A549 (cell line): ENCODE data around the gene ACTMAP. TPM values are rescaled to one million over a fixed set of nuclear protein-coding genes. Genes with fewer than 3 reads are reported as not detected.

Experiments used
- ATAC-seq, 2 experiments: fragments of 200-7000 bp in 1 of 2; fragments of >200 bp in 1 of 2; cut with Nextera tagmentation in 1 of 2; cut with Tn5 transposase in 1 of 2; 3 replicates each; pipeline versions ENCODE4 v1.8.0 to v1.9.1; 2018 to 2020; ENCODE audit warnings: mild to moderate bottlenecking in 1 of 2, moderate library complexity in 1 of 2
- CTCF ChIA-PET: fragments of 300-600 bp; sonication (Branson Sonifier 250); formaldehyde crosslinking; extraction: SDS; loops from one replicate; lab custom pipeline; 2021; ENCODE audit warnings: antibody characterized with exemption, inconsistent platforms; lab: Yijun Ruan, JAX
- POLR2A ChIA-PET: fragments of 350-600 bp; formaldehyde crosslinking; extraction: SDS; loops from one replicate; lab custom pipeline; 2021; ENCODE audit warnings: antibody characterized with exemption, inconsistent platforms; lab: Yijun Ruan, JAX
- DNase-seq, 2 experiments: peaks; one replicate each; pipeline versions ENCODE4 v3.0.0 to v3.0.0-alpha.2; 2011 to 2016; ENCODE audit warnings: low read depth in 1 of 2, low spot score in 1 of 2
- FAIRE-seq: peaks from 2 replicates; lab custom pipeline; 2011; peaks lifted over from hg19 to GRCh38; lab: Jason Lieb, UNC
- H3K27ac ChIP-seq, 2 experiments: fragments of >200 bp; sonication (Bioruptor Twin); formaldehyde crosslinking; 3 replicates each; pipeline ENCODE4 v1.5.1; 2016 to 2017
- H3K4me1 ChIP-seq: fragments of >200 bp; sonication (Bioruptor Twin); formaldehyde crosslinking; 3 replicates; pipeline ENCODE4 v1.6.1; 2016
- H3K4me2 ChIP-seq: fragments of >200 bp; sonication (Bioruptor Twin); formaldehyde crosslinking; 3 replicates; pipeline ENCODE4 v1.6.1; 2016
- H3K4me3 ChIP-seq: fragments of >200 bp; sonication (Bioruptor Twin); formaldehyde crosslinking; 3 replicates; pipeline ENCODE4 v1.5.1; 2016
- H3K9me3 ChIP-seq: fragments of >200 bp; sonication (Bioruptor Twin); formaldehyde crosslinking; 3 replicates; pipeline ENCODE4 v1.6.1; 2016
- ATOH8 ChIP-seq: fragments of 250-450 bp; sonication (Bioruptor Pico); IDR thresholded peaks from 2 replicates; pipeline ENCODE4 v1.5.0; 2020; ENCODE audit warnings: low read depth, mild to moderate bottlenecking, moderate library complexity
- BCL3 ChIP-seq: fragments of >200 bp; sonication (Bioruptor Twin); formaldehyde crosslinking; IDR thresholded peaks from 3 replicates; pipeline ENCODE4 v1.6.1; 2016
- BHLHE40 ChIP-seq: IDR thresholded peaks from 2 replicates; pipeline ENCODE4 v1.6.1; 2012; ENCODE audit warnings: low read depth, low read length, inconsistent platforms
- CBX8 ChIP-seq: fragments of 200-600 bp; sonication (generic); IDR thresholded peaks from 2 replicates; pipeline ENCODE4 v1.6.1; 2016
- CEBPB ChIP-seq, 2 experiments: fragments of >200 bp in 1 of 2; sonication (Bioruptor Twin) in 1 of 2; formaldehyde crosslinking in 1 of 2; IDR thresholded peaks; 2 replicates each; pipeline ENCODE4 v1.6.1; 2012 to 2016
- ELK1 ChIP-seq: fragments of 150-350 bp; IDR thresholded peaks from 2 replicates; pipeline ENCODE4 v1.6.1; 2014; ENCODE audit warnings: low read depth, mild to moderate bottlenecking, low read length
- FOSB ChIP-seq: fragments of 250-450 bp; sonication (Bioruptor Pico); IDR thresholded peaks from 2 replicates; pipeline ENCODE4 v1.5.0; 2020; ENCODE audit warnings: mild to moderate bottlenecking, moderate library complexity
- FOSL2 ChIP-seq, 2 experiments: fragments of 450-650 bp in 1 of 2; fragments of >200 bp in 1 of 2; sonication (Bioruptor Twin) in 1 of 2; formaldehyde crosslinking; IDR thresholded peaks; 2 replicates each; pipeline versions ENCODE4 v1.5.0 to v1.6.1; 2016 to 2020; ENCODE audit warnings: mild to moderate bottlenecking in 1 of 2, moderate library complexity in 1 of 2
- FOXS1 ChIP-seq: fragments of 250-450 bp; sonication (Bioruptor Pico); IDR thresholded peaks from 2 replicates; pipeline ENCODE4 v1.5.0; 2020; ENCODE audit warnings: mild to moderate bottlenecking, moderate library complexity
- HDAC2 ChIP-seq: fragments of 200-600 bp; sonication (generic); IDR thresholded peaks from 2 replicates; pipeline ENCODE4 v1.6.1; 2016
- HEYL ChIP-seq: fragments of 250-450 bp; sonication (Bioruptor Pico); IDR thresholded peaks from 2 replicates; pipeline ENCODE4 v1.8.0; 2021; ENCODE audit warnings: mild to moderate bottlenecking, moderate library complexity
- HOXB5 ChIP-seq: fragments of 250-450 bp; sonication (Bioruptor Pico); IDR thresholded peaks from 2 replicates; pipeline ENCODE4 v1.5.0; 2020; ENCODE audit warnings: mild to moderate bottlenecking, moderate library complexity
- JUN ChIP-seq, 2 experiments: fragments of >200 bp; sonication (Bioruptor Twin); formaldehyde crosslinking; IDR thresholded peaks; 2 replicates in 1 of 2; 3 replicates in 1 of 2; pipeline ENCODE4 v1.6.1; 2016 to 2017
- JUNB ChIP-seq: fragments of >200 bp; sonication (Bioruptor Twin); formaldehyde crosslinking; IDR thresholded peaks from 2 replicates; pipeline ENCODE4 v1.6.1; 2016
- MAFK ChIP-seq: fragments of 450-650 bp; IDR thresholded peaks from 2 replicates; pipeline ENCODE4 v1.6.1; 2014; ENCODE audit not compliant: partially characterized antibody
- MAX ChIP-seq: IDR thresholded peaks from 2 replicates; pipeline ENCODE4 v1.6.1; 2012
- MAZ ChIP-seq: fragments of 150-350 bp; IDR thresholded peaks from 2 replicates; pipeline ENCODE4 v1.6.1; 2014; ENCODE audit warnings: antibody characterized with exemption, low read depth, low read length, borderline replicate concordance
- PBX3 ChIP-seq: IDR thresholded peaks from 2 replicates; pipeline ENCODE4 v1.6.1; 2012
- TFCP2L1 ChIP-seq: fragments of 250-450 bp; sonication (Bioruptor Pico); IDR thresholded peaks from 2 replicates; pipeline ENCODE4 v1.5.0; 2021; ENCODE audit warnings: mild to moderate bottlenecking
- USF2 ChIP-seq: fragments of 450-650 bp; IDR thresholded peaks from 2 replicates; pipeline ENCODE4 v1.6.1; 2014; ENCODE audit warnings: antibody characterized with exemption
- ZFP36 ChIP-seq: fragments of 450-650 bp; IDR thresholded peaks from 2 replicates; pipeline ENCODE4 v1.6.1; 2014; ENCODE audit warnings: borderline replicate concordance; ENCODE audit not compliant: partially characterized antibody
- ZSCAN20 ChIP-seq: fragments of 250-450 bp; sonication (Bioruptor Pico); IDR thresholded peaks from 2 replicates; pipeline ENCODE4 v1.8.0; 2022; ENCODE audit warnings: mild to moderate bottlenecking, moderate library complexity
- WGBS: methylation state at CpG from one replicate; pipeline ENCODE4 v1.1.6; 2017; ENCODE audit errors: missing lambda C conversion rate; 5-methylcytosine and 5-hydroxymethylcytosine counted together
- polyA plus RNA-seq, 4 experiments: library from polyadenylated mRNA; depleted of rRNA in 3 of 4; stranded (reverse); fragments of >200 nt; fragmentation: RNase III in 1 of 4; extraction: RNeasy Plus Mini Kit Qiagen cat#74134 plus additional on column Dnase treatment in 1 of 4; gene quantifications; 2 replicates in 3 of 4; 3 replicates in 1 of 4; pipeline ENCODE4 v1.2.3, GENCODE V29; 2011 to 2017

Gene ACTMAP
- polyA plus RNA-seq, 2 of the 4 experiments (the other 2 are of a cell fraction), result 7.8 to 14.8 TPM

- H3K4me3 ChIP-seq, result peak overlapping the region; percentile 64
- ATAC-seq (peak; percentile 5 to 17), FAIRE-seq (peak; percentile 7), DNase-seq (peak; percentile 93 to 96)
- CTCF ChIA-PET, result interaction anchor here (0.7 to 2.4 kb wide), 12 partner anchors 9 to 428 kb away, joined by 3 to 23 read pairs (median 4); partner anchors contain the start of gene EGLN2
- no peaks in the 10 kb centered on the region for H3K9me3 ChIP-seq
- H3K27ac ChIP-seq, result peak overlapping the region; percentile 88 to 93
- H3K4me2 ChIP-seq, result peak overlapping the region; percentile 95
- peaks cover 31% of the 10 kb centered on the region for H3K4me1 ChIP-seq
- TF ChIP-seq CEBPB (IDR thresholded peaks at IDR 0.05) (peak in 1 of 2 experiments; percentile 6; a peak in 1 of 4 replicates), JUN (IDR thresholded peaks at IDR 0.05) (0 out of 5 replicates have a peak, but pooled peaks of 1 of the 2 experiments have one; percentile 14), HEYL (CRISPR knock-in tag) (no peak), MAX (no peak), ELK1 (no peak), JUNB (peak; percentile 64), MAZ (no peak), ZSCAN20 (no peak), HDAC2 (no peak), ZFP36 (peak; percentile 53), MAFK (peak; percentile 32), ATOH8 (peak; percentile 79; the same call in 1 of the 2 replicates), USF2 (peak; percentile 11), BHLHE40 (peak; percentile 11; the same call in 1 of the 2 replicates), HOXB5 (CRISPR knock-in tag) (peak; percentile 55; the same call in 1 of the 2 replicates), FOXS1 (peak; percentile 61; the same call in 1 of the 2 replicates), CBX8 (no peak), FOSB (CRISPR knock-in tag) (peak; percentile 81), PBX3 (peak; percentile 54; the same call in 1 of the 2 replicates), TFCP2L1 (CRISPR knock-in tag) (0 out of 2 replicates have a peak, but pooled peaks have one; percentile 74), FOSL2 (IDR thresholded peaks at IDR 0.05) (peak; percentile 79), FOSL2 (CRISPR knock-in tag; IDR thresholded peaks at IDR 0.05) (peak; percentile 80; the same call in 1 of the 2 replicates), BCL3 (peak; percentile 56; the same call in 2 of the 3 replicates)
- 1% methylated on average over 8 of the region's 8 CpGs for WGBS
- POLR2A ChIA-PET, result interaction anchor here (0.6 to 2.4 kb wide), 16 partner anchors 14 to 648 kb away, joined by 3 to 71 read pairs (median 6); partner anchors contain the start of genes ACTMAP, B9D2, EGLN2 and NUMBL
Observed at GRCh38 chr19:40716031-40716481, 34.2 kb downstream of the ACTMAP start.
